Keratinocyte (primary cell): ENCODE measurements around the gene SUGCT.

Experiments
- EZH2 ChIP-seq: IDR thresholded peaks from one replicate; pipeline ENCODE4 v1.6.1; 2012; ENCODE audit warnings: inconsistent platforms, mild to moderate bottlenecking, low read length, moderate library complexity
- TF ChIP-seq, protein P1 (sequence below), 3 experiments: IDR thresholded peaks in 1 of 3; conservative IDR thresholded peaks in 1 of 3; optimal IDR thresholded peaks in 1 of 3; 2 replicates in 2 of 3; 3 replicates in 1 of 3; pipeline versions ENCODE3 to v1.5.1; 2011; ENCODE audit warnings: low read length in 3 of 3, mild to moderate bottlenecking in 3 of 3, moderate library complexity in 2 of 3, control low read depth in 1 of 3, inconsistent platforms in 1 of 3; ENCODE audit not compliant: insufficient read depth in 2 of 3; ENCODE audit errors: extremely low read depth in 1 of 3

DNA sequence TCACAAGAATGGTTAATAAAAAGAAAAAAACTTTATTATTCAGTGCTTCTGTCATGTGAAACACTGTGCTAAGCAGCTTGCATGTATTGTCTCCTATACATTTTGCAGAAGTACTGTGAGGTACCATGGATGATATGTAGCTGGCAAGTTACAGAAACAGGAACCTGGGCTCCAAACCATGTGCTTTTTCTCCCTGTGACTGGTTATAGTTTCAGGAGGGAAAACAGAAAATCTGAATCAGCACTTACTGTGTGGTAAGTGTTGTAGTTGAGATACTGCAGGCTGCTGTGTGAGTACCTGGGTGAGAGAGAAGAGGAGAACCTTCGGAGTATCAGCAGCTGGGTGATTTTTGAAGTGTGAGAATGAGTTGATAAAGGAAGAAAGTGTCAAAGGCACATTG lies 285.0 kb downstream of the SUGCT start:
- TF ChIP-seq, protein P1, sequence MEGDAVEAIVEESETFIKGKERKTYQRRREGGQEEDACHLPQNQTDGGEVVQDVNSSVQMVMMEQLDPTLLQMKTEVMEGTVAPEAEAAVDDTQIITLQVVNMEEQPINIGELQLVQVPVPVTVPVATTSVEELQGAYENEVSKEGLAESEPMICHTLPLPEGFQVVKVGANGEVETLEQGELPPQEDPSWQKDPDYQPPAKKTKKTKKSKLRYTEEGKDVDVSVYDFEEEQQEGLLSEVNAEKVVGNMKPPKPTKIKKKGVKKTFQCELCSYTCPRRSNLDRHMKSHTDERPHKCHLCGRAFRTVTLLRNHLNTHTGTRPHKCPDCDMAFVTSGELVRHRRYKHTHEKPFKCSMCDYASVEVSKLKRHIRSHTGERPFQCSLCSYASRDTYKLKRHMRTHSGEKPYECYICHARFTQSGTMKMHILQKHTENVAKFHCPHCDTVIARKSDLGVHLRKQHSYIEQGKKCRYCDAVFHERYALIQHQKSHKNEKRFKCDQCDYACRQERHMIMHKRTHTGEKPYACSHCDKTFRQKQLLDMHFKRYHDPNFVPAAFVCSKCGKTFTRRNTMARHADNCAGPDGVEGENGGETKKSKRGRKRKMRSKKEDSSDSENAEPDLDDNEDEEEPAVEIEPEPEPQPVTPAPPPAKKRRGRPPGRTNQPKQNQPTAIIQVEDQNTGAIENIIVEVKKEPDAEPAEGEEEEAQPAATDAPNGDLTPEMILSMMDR (optimal IDR thresholded peaks at IDR 0.05 in 1 of 3, IDR thresholded peaks at IDR 0.05 in 1 of 3, conservative IDR thresholded peaks at IDR 0.05 in 1 of 3; ENCODE audit: extremely low read depth in 1 of 3, insufficient read depth in 2 of 3, low read length in 3 of 3), result no peak
- TF ChIP-seq EZH2, result no peak
